Neuronal stem cell (in vitro differentiated cells): ENCODE results near the gene RIN3.

ENCODE experiments used
- DNase-seq: peaks from one replicate; pipeline ENCODE4 v3.0.0-alpha.2; 2013; ENCODE audit warnings: low spot score
- H2AFZ ChIP-seq: one replicate; pipeline ENCODE4 v1.6.1; 2013; ENCODE audit warnings: mild to moderate bottlenecking, low read length, inconsistent platforms
- H2AK5ac ChIP-seq: 2 replicates; pipeline ENCODE4 v1.6.1; 2013; ENCODE audit warnings: low read depth, mild to moderate bottlenecking, inconsistent platforms, low read length, moderate library complexity, mixed read lengths
- H2BK120ac ChIP-seq: 2 replicates; pipeline ENCODE4 v1.6.1; 2013; ENCODE audit warnings: low read depth, mild to moderate bottlenecking, inconsistent platforms, low read length, moderate library complexity, mixed read lengths
- H2BK12ac ChIP-seq: one replicate; pipeline ENCODE4 v1.6.1; 2013; ENCODE audit warnings: low read length, inconsistent platforms
- H2BK15ac ChIP-seq: 2 replicates; pipeline ENCODE4 v1.6.1; 2013; ENCODE audit warnings: mild to moderate bottlenecking, low read length, inconsistent platforms, mixed read lengths
- H2BK5ac ChIP-seq: one replicate; pipeline ENCODE4 v1.6.1; 2013; ENCODE audit warnings: inconsistent platforms, mild to moderate bottlenecking, low read length, moderate library complexity
- H3K14ac ChIP-seq: one replicate; pipeline ENCODE4 v1.6.1; 2013; ENCODE audit warnings: low read length, inconsistent platforms
- H3K18ac ChIP-seq: 2 replicates; pipeline ENCODE4 v1.6.1; 2013; ENCODE audit warnings: low read length, inconsistent platforms
- H3K23ac ChIP-seq: 2 replicates; pipeline ENCODE4 v1.6.1; 2013; ENCODE audit warnings: low read depth, mild to moderate bottlenecking, mixed read lengths, low read length, inconsistent platforms; ENCODE audit not compliant: poor library complexity
- H3K27ac ChIP-seq: replicated peaks from 3 replicates; pipeline ENCODE4 v1.5.1; 2013; ENCODE audit warnings: low read length, inconsistent platforms
- H3K27me3 ChIP-seq, 3 experiments: 2 replicates each; pipeline ENCODE4 v1.6.1; 2013; ENCODE audit warnings: low read length in 3 of 3, mild to moderate bottlenecking in 2 of 3, inconsistent platforms in 1 of 3, low read depth in 1 of 3, mixed read lengths in 1 of 3, moderate library complexity in 1 of 3; ENCODE audit not compliant: control insufficient read depth in 3 of 3, insufficient read depth in 3 of 3
- H3K36me3 ChIP-seq, 2 donors: replicated peaks in 1 of 2; 2 replicates each; pipeline ENCODE4 v1.6.1; 2013; ENCODE audit warnings: low read length in 2 of 2; ENCODE audit not compliant: control insufficient read depth in 2 of 2, insufficient read depth in 2 of 2
- H3K4ac ChIP-seq: 2 replicates; pipeline ENCODE4 v1.6.1; 2013; ENCODE audit warnings: inconsistent platforms, mild to moderate bottlenecking, low read length, moderate library complexity
- H3K4me1 ChIP-seq, 2 donors: 1 replicate in 1 of 2; 2 replicates in 1 of 2; pipeline ENCODE4 v1.6.1; 2013; ENCODE audit warnings: low read length in 2 of 2, low read depth in 1 of 2; ENCODE audit not compliant: control insufficient read depth in 2 of 2, insufficient read depth in 1 of 2
- H3K4me2 ChIP-seq: one replicate; pipeline ENCODE4 v1.6.1; 2013; ENCODE audit warnings: mild to moderate bottlenecking, low read length, inconsistent platforms; ENCODE audit not compliant: insufficient read depth, poor library complexity, severe bottlenecking
- H3K4me3 ChIP-seq, 2 donors: 2 replicates each; pipeline ENCODE4 v1.5.1; 2013; ENCODE audit warnings: low read length in 2 of 2, mild to moderate bottlenecking in 2 of 2, inconsistent platforms in 1 of 2, moderate library complexity in 1 of 2
- H3K79me1 ChIP-seq: one replicate; pipeline ENCODE4 v1.6.1; 2013; ENCODE audit warnings: low read depth, mild to moderate bottlenecking, inconsistent platforms, low read length, moderate library complexity
- H3K9ac ChIP-seq: one replicate; pipeline ENCODE4 v1.6.1; 2013; ENCODE audit warnings: mild to moderate bottlenecking, low read depth, low read length, inconsistent platforms; ENCODE audit not compliant: poor library complexity
- H3K9me3 ChIP-seq, 2 donors: replicated peaks in 1 of 2; 2 replicates each; pipeline versions ENCODE3 to v1.6.1; 2013; ENCODE audit warnings: low read length in 2 of 2, mild to moderate bottlenecking in 2 of 2, inconsistent platforms in 1 of 2, low read depth in 1 of 2, mixed read lengths in 1 of 2, moderate library complexity in 1 of 2; ENCODE audit not compliant: control insufficient read depth in 2 of 2, insufficient read depth in 1 of 2
- H4K8ac ChIP-seq: one replicate; pipeline ENCODE4 v1.6.1; 2013; ENCODE audit warnings: low read depth, mild to moderate bottlenecking, inconsistent platforms, low read length, moderate library complexity
- H4K91ac ChIP-seq: one replicate; pipeline ENCODE4 v1.6.1; 2013; ENCODE audit warnings: low read length, low read depth, mild to moderate bottlenecking, inconsistent platforms; ENCODE audit not compliant: poor library complexity
- WGBS, 2 donors: extraction: QIAGEN DNeasy Blood & Tissue Kit; methylation state at CpG; one replicate each; pipeline ENCODE4 v1.1.7; 2013; ENCODE audit warnings: missing lambda C conversion rate in 2 of 2, mixed read lengths in 1 of 2; ENCODE audit not compliant: insufficient read length in 2 of 2, insufficient replicate concordance in 1 of 2; ENCODE audit errors: extremely low coverage in 2 of 2; 5-methylcytosine and 5-hydroxymethylcytosine counted together

RIN3 gene

DNA sequence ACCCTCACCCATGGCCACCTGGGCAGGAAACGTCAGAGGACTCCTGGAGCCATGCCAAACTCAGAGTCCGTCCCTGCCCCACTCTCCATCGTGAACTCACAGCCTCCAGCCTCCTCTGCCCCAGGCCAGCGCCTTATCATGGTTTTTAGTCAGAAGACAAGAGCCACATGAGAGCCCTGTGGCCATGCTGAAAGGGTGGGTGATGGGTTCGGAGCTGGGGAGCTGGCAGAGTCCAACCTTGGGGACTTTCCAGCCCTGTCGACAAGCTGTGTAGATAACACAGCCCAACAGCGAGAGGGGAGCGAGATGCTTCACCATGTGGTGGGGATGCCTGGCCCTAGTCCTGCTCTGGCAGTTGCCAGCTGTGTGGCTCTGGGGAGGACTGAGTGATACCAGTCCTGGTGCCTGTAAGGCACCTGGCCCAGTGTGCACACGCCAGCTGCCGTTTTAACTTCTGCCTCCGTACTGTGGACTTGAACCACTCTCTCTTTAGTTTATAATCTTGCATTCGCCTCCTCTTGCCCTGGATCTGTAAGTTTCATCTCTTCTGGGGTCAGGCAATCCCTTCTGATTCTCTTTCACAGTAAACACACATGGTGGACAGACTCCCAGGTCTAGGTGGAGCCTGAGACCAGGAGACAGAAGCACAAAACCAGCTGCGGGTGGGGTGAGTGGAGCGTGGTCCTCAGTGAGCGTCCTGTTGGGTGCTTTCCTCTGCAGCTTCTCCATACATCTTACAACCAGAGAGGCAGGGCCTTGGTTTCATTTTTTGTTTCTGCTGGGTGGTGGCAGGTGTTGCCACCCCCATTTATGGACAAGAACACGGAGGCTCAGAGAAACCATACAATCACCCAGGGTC lies 55.3 kb downstream of the RIN3 start:
- no peak overlapping the region for H2AFZ ChIP-seq
- peaks cover 0 to 9% of the 10 kb centered on the region in 2 donors for H3K9me3 ChIP-seq
- no peak overlapping the region for H2BK15ac ChIP-seq
- no peak overlapping the region for H4K8ac ChIP-seq
- peak overlapping the region; percentile 24 for H2AK5ac ChIP-seq
- WGBS, 2 donors: no CpG with 5 or more reads among the region's 16 CpGs
- H3K36me3 ChIP-seq: no peaks in the 10 kb centered on the region
- no peak overlapping the region for H2BK12ac ChIP-seq
- H3K27me3 ChIP-seq: no peaks in the 10 kb centered on the region
- H3K9ac ChIP-seq: no peak overlapping the region
- no peak overlapping the region for H3K4ac ChIP-seq
- H3K14ac ChIP-seq: no peak overlapping the region
- H3K27ac ChIP-seq: no peak overlapping the region
- peaks cover 0 to 7% of the 10 kb centered on the region in 2 donors for H3K4me1 ChIP-seq
- no peak overlapping the region for H2BK120ac ChIP-seq
- H3K23ac ChIP-seq: peak overlapping the region; percentile 23
- H3K4me2 ChIP-seq: no peak overlapping the region
- DNase-seq: no peak
- H3K4me3 ChIP-seq: no peak overlapping the region
- no peak overlapping the region for H4K91ac ChIP-seq
- no peak overlapping the region for H2BK5ac ChIP-seq
- H3K79me1 ChIP-seq: no peaks in the 10 kb centered on the region
- no peak overlapping the region for H3K18ac ChIP-seq

DNA sequence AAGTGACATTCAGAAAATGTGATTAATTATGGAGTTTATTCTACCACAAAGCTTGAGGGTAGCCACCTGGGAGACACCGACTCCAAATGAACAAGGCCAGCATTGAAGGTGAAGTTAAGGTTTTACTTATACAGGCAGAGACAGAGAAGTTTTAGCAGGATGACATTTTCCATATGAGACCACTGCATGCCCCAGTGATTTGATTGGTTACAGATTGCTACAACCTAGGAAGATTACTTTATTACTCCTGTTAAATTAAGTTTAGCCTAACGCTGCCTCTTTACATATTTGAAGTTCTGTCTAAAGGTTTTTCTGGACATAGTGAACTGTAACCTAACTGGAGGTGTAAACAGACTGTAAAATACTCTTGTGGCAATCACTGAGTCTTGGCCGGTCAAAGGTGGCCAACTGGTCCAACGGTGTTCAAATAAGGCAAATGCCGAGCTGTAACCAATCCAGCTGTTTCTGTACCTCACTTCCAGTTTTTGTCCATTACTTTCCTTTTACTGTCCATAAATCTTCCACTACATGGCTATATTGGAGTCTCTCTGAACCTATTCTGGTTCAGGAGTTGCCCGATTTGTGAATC lies 57.2 kb downstream of the RIN3 start:
- WGBS, 2 donors: no CpG with 5 or more reads among the region's 6 CpGs
- Histone ChIP-seq H3K18ac (no peak overlapping the region), H4K91ac (no peak overlapping the region), H4K8ac (no peak overlapping the region), H3K4ac (no peak overlapping the region), H2BK120ac (no peak overlapping the region), H3K9ac (no peak overlapping the region), H3K79me1 (no peaks in the 10 kb centered on the region), H3K4me1 (no peaks in the 10 kb centered on the region), H2BK15ac (no peak overlapping the region), H3K27me3 (no peaks in the 10 kb centered on the region), H3K4me3 (no peak overlapping the region), H2AFZ (no peak overlapping the region), H3K4me2 (no peak overlapping the region), H3K9me3 (peaks cover 0 to 9% of the 10 kb centered on the region in 2 donors), H2BK12ac (no peak overlapping the region), H3K23ac (no peak overlapping the region), H3K36me3 (no peaks in the 10 kb centered on the region), H2AK5ac (no peak overlapping the region), H3K27ac (no peak overlapping the region), H2BK5ac (no peak overlapping the region), H3K14ac (no peak overlapping the region)
- no peak for DNase-seq

GRCh38 chr14:92572050-92572449 lies 58.5 kb downstream of the RIN3 start:
- no CpG with 5 or more reads among the region's 10 CpGs for WGBS, 2 donors

DNA sequence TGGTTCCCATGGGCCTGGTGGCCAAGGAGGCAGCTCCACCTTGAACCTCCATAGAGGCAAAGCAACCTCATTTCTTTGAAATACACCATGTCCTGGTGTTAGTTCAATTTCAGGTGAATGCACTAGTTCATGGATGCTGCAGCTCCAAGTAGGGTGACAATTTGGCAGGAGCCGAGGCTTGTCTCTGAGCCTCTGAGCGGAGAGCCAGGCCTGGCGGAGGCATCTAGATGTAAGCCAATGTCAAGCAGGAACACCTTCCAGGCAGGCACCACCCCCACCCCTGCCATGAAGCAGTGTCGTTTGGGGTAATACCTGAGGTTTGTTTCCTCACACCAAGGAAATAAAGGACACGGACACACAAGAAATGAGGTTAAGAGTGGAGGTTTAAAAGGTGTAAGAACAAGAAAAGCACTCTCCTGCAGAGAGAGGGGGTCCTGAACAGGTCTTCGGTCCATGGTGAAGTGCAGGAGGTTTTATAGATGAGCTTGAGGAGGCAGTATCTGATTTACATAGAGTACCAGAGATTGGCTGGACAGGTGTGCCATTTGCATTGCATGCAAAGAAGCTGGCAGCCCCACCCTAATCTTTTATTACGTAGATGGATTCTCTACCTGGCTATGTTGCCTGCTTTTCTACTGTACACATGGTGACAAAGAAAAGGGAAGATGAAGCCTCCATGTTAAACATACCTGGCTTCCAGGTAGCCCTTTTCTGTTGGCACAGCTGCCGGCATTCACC lies 60.3 kb downstream of the RIN3 start:
- Histone ChIP-seq H3K36me3 (peaks cover 0 to 10% of the 10 kb centered on the region in 2 donors), H3K4me1 (no peaks in the 10 kb centered on the region), H3K27ac (no peak overlapping the region), H2BK12ac (no peak overlapping the region), H2AFZ (no peak overlapping the region), H2BK15ac (no peak overlapping the region), H3K4me2 (no peak overlapping the region), H3K9ac (no peak overlapping the region), H3K4me3 (no peak overlapping the region), H3K79me1 (no peaks in the 10 kb centered on the region), H3K23ac (no peak overlapping the region), H4K91ac (no peak overlapping the region), H3K27me3 (no peaks in the 10 kb centered on the region), H2AK5ac (no peak overlapping the region), H3K14ac (no peak overlapping the region), H2BK120ac (no peak overlapping the region), H3K4ac (no peak overlapping the region), H3K9me3 (no peaks in the 10 kb centered on the region), H2BK5ac (no peak overlapping the region), H4K8ac (no peak overlapping the region), H3K18ac (no peak overlapping the region)
- DNase-seq: no peak
- WGBS, 2 donors: no CpG with 5 or more reads among the region's 8 CpGs

More at GRCh38 chr14:92572050-92572449, 58.5 kb downstream of the RIN3 start:
- no peaks in the 10 kb centered on the region for H3K4me1 ChIP-seq
- H2BK5ac ChIP-seq: no peak overlapping the region
- H3K18ac ChIP-seq: no peak overlapping the region
- H3K9ac ChIP-seq: no peak overlapping the region
- H2AK5ac ChIP-seq: no peak overlapping the region
- no peak overlapping the region for H3K4ac ChIP-seq
- no peak overlapping the region for H4K8ac ChIP-seq
- no peak overlapping the region for H3K23ac ChIP-seq
- peaks cover 0 to 1% of the 10 kb centered on the region in 2 donors for H3K36me3 ChIP-seq
- H4K91ac ChIP-seq: no peak overlapping the region
- no peak overlapping the region for H3K4me2 ChIP-seq
- H3K9me3 ChIP-seq: peaks cover 0 to 1% of the 10 kb centered on the region in 2 donors
- H2AFZ ChIP-seq: no peak overlapping the region
- H3K14ac ChIP-seq: no peak overlapping the region
- H3K27ac ChIP-seq: no peak overlapping the region
- no peak for DNase-seq
- no peak overlapping the region for H2BK12ac ChIP-seq
- no peak overlapping the region for H2BK120ac ChIP-seq
- no peak overlapping the region for H3K4me3 ChIP-seq
- H2BK15ac ChIP-seq: no peak overlapping the region
- H3K27me3 ChIP-seq: no peaks in the 10 kb centered on the region
- no peaks in the 10 kb centered on the region for H3K79me1 ChIP-seq
